Measurements from ENCODE around the gene SLC2A4RG. TPM values are rescaled to one million over a fixed set of nuclear protein-coding genes. Genes with fewer than 3 reads are reported as not detected.

The SLC2A4RG gene
- total and polyA plus RNA-seq, 2 of the 4 experiments (the other 2 are of a cell fraction) = 5.0 to 50.3 TPM

- Histone ChIP-seq H3K9me1 (ENCODE audit: insufficient read depth, low read length) (no peaks in the 10 kb centered on the region), H3K18ac (ENCODE audit: low read depth, low read length) (peak overlapping the region; percentile 82), H3K9ac (ENCODE audit: low read depth, low read length) (peak overlapping the region; percentile 56), H3K4me1 (ENCODE audit: control insufficient read depth, insufficient read depth, low read length) (peaks cover 22% of the 10 kb centered on the region), H3K36me3 (ENCODE audit: control insufficient read depth, insufficient read depth, low read length) (peaks cover 12% of the 10 kb centered on the region; the same call in 1 of the 2 replicates), H3K56ac (ENCODE audit: extremely low read depth, insufficient read depth, low read length) (peak overlapping the region; percentile 31), H2BK5ac (ENCODE audit: low read depth, low read length, poor library complexity, severe bottlenecking) (peak overlapping the region; percentile 98), H2AK9ac (replicated peaks; ENCODE audit: low read depth, low read length, poor library complexity) (peak overlapping the region; percentile 88), H3K9me3 (ENCODE audit: control insufficient read depth, insufficient read depth, low read length) (no peaks in the 10 kb centered on the region), H3K23ac (ENCODE audit: low read depth, low read length) (peak overlapping the region; percentile 68), H2BK120ac (ENCODE audit: low read depth, low read length) (peak overlapping the region; percentile 85), H3K27me3 (ENCODE audit: control insufficient read depth, insufficient read depth, low read length) (no peaks in the 10 kb centered on the region), H3K79me1 (ENCODE audit: low read depth in 1 of 2, low read length in 2 of 2) (peaks cover 11 to 58% of the 10 kb centered on the region in 2 experiments; a peak in 3 of 4 replicates), H3K4ac (ENCODE audit: low read depth, low read length) (peak overlapping the region; percentile 96), H4K91ac (ENCODE audit: insufficient read depth, low read depth, low read length) (peak overlapping the region; percentile 97), H3K27ac (ENCODE audit: insufficient read depth, low read length) (peak overlapping the region; percentile 76), H3K14ac (replicated peaks; ENCODE audit: low read depth, low read length) (peak overlapping the region; percentile 81; the same call in 1 of the 2 replicates), H2BK15ac (ENCODE audit: low read depth, low read length) (peak overlapping the region; percentile 75; the same call in 1 of the 3 replicates), H3K4me2 (ENCODE audit: low read depth, low read length) (peak overlapping the region; percentile 68), H2AFZ (replicated peaks; ENCODE audit: low read length, poor library complexity) (peak overlapping the region; percentile 73), H4K20me1 (ENCODE audit: insufficient read depth, low read length) (no peaks in the 10 kb centered on the region), H4K5ac (ENCODE audit: low read depth, low read length) (peak overlapping the region; percentile 81), H4K8ac (ENCODE audit: low read depth in 2 of 2, low read length in 2 of 2) (peak overlapping the region; percentile 91 to 92), H2AK5ac (ENCODE audit: low read depth, low read length) (peak overlapping the region; percentile 78), H3K4me3 (ENCODE audit: insufficient read depth, low read depth, low read length) (no peak overlapping the region), H2BK20ac (ENCODE audit: low read depth, low read length) (peak overlapping the region; percentile 82)
- peak; percentile 83; the same call in 1 of the 2 replicates for TF ChIP-seq MAZ (IDR thresholded peaks at IDR 0.05; ENCODE audit: borderline replicate concordance, low read depth, low read length)
- peak; percentile 62; the same call in 1 of the 2 replicates for TF ChIP-seq NFE2L2 (IDR thresholded peaks at IDR 0.05; ENCODE audit: low read depth, low read length)
- no peak for TF ChIP-seq RFX5 (IDR thresholded peaks at IDR 0.05; ENCODE audit: low read depth, low read length)
- TF ChIP-seq BHLHE40 (IDR thresholded peaks at IDR 0.05; ENCODE audit: low read depth, low read length) = peak; percentile 59
- TF ChIP-seq FOS (IDR thresholded peaks at IDR 0.05; ENCODE audit: low read depth, low read length) = peak; percentile 98
- peak; percentile 32; the same call in 1 of the 2 replicates for TF ChIP-seq USF2 (IDR thresholded peaks at IDR 0.05; ENCODE audit: low read depth, low read length)
- intact Hi-C loops (cut with micrococcal nuclease) = no loop called here
- dilution Hi-C loops (cut with HindIII; ENCODE audit: low sequenced_read_pairs, unreplicated experiment) = no loop called here
- CTCF ChIA-PET = interaction anchor here (1.5 kb wide), 1 partner anchor 9 kb away, joined by 8 read pairs; the partner anchor contains the start of genes ARFRP1 and ZGPAT
- in situ Hi-C loops (cut with MboI; ENCODE audit: low sequenced_read_pairs) = no loop called here
- DNase-seq (peak; percentile 94), ATAC-seq (ENCODE audit: low read depth) (peak; percentile 84)
- POLR2A ChIA-PET (ENCODE audit: unreplicated experiment) = interaction anchor here (0.6 to 1.6 kb wide), 3 partner anchors 9 to 179 kb away, joined by 3 to 5 read pairs (median 4); partner anchors contain the start of genes ARFRP1 and ZGPAT
- BruUV-seq (replicated peaks) = no TSS peak
- no CpG with 5 or more reads among the region's 19 CpGs for WGBS, 2 experiments (ENCODE audit: extremely low coverage in 2 of 2, insufficient read length in 1 of 2)
Measured at GRCh38 chr20:63698739-63699465, 40.7 kb upstream of the SLC2A4RG start.

All from IMR-90 (cell line).